CD4-positive, alpha-beta T cell treated with Interleukin-6 at 100 ng/mL for 8 hours (primary cell): ENCODE data around the gene CLIP2.
A peak's percentile ranks its signal among the peaks of the same experiment; 100 is the strongest.
"Not testable (repeated sequence)": the region's sequence is repeated elsewhere in the genome, so short reads cannot be mapped to it uniquely, and the experiment has no call there.

ENCODE experiments used
- DNase-seq: peaks from one replicate; pipeline ENCODE4 v3.0.0-alpha.2; 2020; ENCODE audit warnings: mixed read lengths, low spot score

CLIP2 gene

GRCh38 chr7:74371381-74372341, 82.5 kb downstream of the CLIP2 start:
- no peak for DNase-seq

GRCh38 chr7:74372511-74373111, 83.4 kb downstream of the CLIP2 start:
- no peak for DNase-seq

- no peak for DNase-seq
Observed at GRCh38 chr7:74373536-74373935, 84.3 kb downstream of the CLIP2 start.

GRCh38 chr7:74375726-74376220, 86.6 kb downstream of the CLIP2 start:
- no peak for DNase-seq

GRCh38 chr7:74376256-74377036, 87.2 kb downstream of the CLIP2 start:
- DNase-seq = no peak

GRCh38 chr7:74379938-74380337, 90.7 kb downstream of the CLIP2 start:
- DNase-seq = no peak

- DNase-seq = no peak
Observed at GRCh38 chr7:74380720-74381119, 91.5 kb downstream of the CLIP2 start.

GRCh38 chr7:74384086-74384485, 94.9 kb downstream of the CLIP2 start:
- not testable (repeated sequence) for DNase-seq

- DNase-seq = not testable (repeated sequence)
Observed at GRCh38 chr7:74384854-74385253, 95.6 kb downstream of the CLIP2 start.

GRCh38 chr7:74387606-74388005, 98.4 kb downstream of the CLIP2 start:
- DNase-seq = no peak

GRCh38 chr7:74388880-74389415, 99.7 kb downstream of the CLIP2 start:
- no peak for DNase-seq

GRCh38 chr7:74393722-74394121, 104.5 kb downstream of the CLIP2 start:
- DNase-seq = not testable (repeated sequence)

- not testable (repeated sequence) for DNase-seq
Observed at GRCh38 chr7:74394601-74395000, 105.4 kb downstream of the CLIP2 start.

- no peak for DNase-seq
Observed at GRCh38 chr7:74395745-74396311, 106.6 kb downstream of the CLIP2 start.

- DNase-seq = no peak
Observed at GRCh38 chr7:74396993-74397392, 107.8 kb downstream of the CLIP2 start.

GRCh38 chr7:74398426-74398825, 109.2 kb downstream of the CLIP2 start:
- DNase-seq = no peak

- no peak for DNase-seq
Observed at GRCh38 chr7:74399006-74399405, 109.8 kb downstream of the CLIP2 start.

GRCh38 chr7:74400420-74401136, 111.4 kb downstream of the CLIP2 start:
- no peak for DNase-seq

GRCh38 chr7:74401137-74401859, 112.1 kb downstream of the CLIP2 start:
- DNase-seq = peak; percentile 63

GRCh38 chr7:74402668-74403067, 113.5 kb downstream of the CLIP2 start:
- not testable (repeated sequence) for DNase-seq
